Psoas muscle (tissue), 8 donors: ENCODE measurements around the gene SSC5D. TPM values are rescaled to one million over a fixed set of nuclear protein-coding genes. Genes with fewer than 3 reads are reported as not detected.

Experiments used
- ATAC-seq, 4 donors: fragments of 200-7000 bp; cut with Tn5 transposase; one replicate each; pipeline ENCODE4 v1.9.1; 2020; ENCODE audit warnings: moderate library complexity in 3 of 4, mild to moderate bottlenecking in 2 of 4
- DNase-seq, 2 donors: peaks; one replicate each; pipeline ENCODE4 v3.0.0-alpha.2; 2020
- H3K27ac ChIP-seq: fragments of 200-600 bp; one replicate; pipeline ENCODE4 v1.8.0; 2022
- H3K27me3 ChIP-seq, 3 donors: fragments of 200-600 bp in 1 of 3; one replicate each; pipeline versions ENCODE4 v1.6.1 to v1.8.0; 2013 to 2022; ENCODE audit warnings: low read length in 2 of 3, mild to moderate bottlenecking in 2 of 3, moderate library complexity in 1 of 3; ENCODE audit not compliant: insufficient read depth in 3 of 3
- H3K36me3 ChIP-seq, 2 donors: fragments of 200-600 bp in 1 of 2; one replicate each; pipeline versions ENCODE4 v1.6.1 to v1.8.0; 2013 to 2022; ENCODE audit warnings: low read depth in 1 of 2, mild to moderate bottlenecking in 1 of 2, moderate library complexity in 1 of 2; ENCODE audit not compliant: insufficient read depth in 1 of 2
- H3K4me1 ChIP-seq: fragments of 200-600 bp; one replicate; pipeline ENCODE4 v1.8.0; 2022
- H3K4me3 ChIP-seq: fragments of 200-600 bp; one replicate; pipeline ENCODE4 v1.8.0; 2022; ENCODE audit warnings: mild to moderate bottlenecking
- H3K9me3 ChIP-seq: fragments of 200-600 bp; one replicate; pipeline ENCODE4 v1.8.0; 2022
- CTCF ChIP-seq: fragments of 200-600 bp; IDR thresholded peaks from one replicate; pipeline ENCODE4 v1.8.0; 2022; ENCODE audit warnings: antibody characterized with exemption
- WGBS, 3 donors: extraction: QIAGEN DNeasy Blood & Tissue Kit; methylation state at CpG; one replicate each; pipeline versions ENCODE4 v1.1.6 to v1.1.7; 2013; 5-methylcytosine and 5-hydroxymethylcytosine counted together
- intact Hi-C, 2 donors: fragments of 100-400 bp; cut with DNase I; formaldehyde crosslinking; loops; one replicate each; pipeline versions ENCODE4 v1.11.0 to v1.14.2; 2022
- polyA plus RNA-seq, 3 donors: library from polyadenylated mRNA; stranded (reverse); fragments of 200-250 nt; gene quantifications; one replicate each; pipeline ENCODE4 v1.2.3, GENCODE V29; 2013
- total RNA-seq, 4 donors: library from RNA; stranded (reverse); fragmentation: NEBNext Ultra II Directional in 2 of 4; extraction: Animal tissue kit (Norgen Biotek cat#: 25700) in 2 of 4; gene quantifications; one replicate each; pipeline versions ENCODE4 v1.2.1 to v1.2.4, GENCODE V29; 2021 to 2023
- donor health status: healthy with polysubstance abuse.
- donor health status: DM: no; HTN: no; CAD: no; lungs with moderate emphysema.
- donor health status: Bipolar disorder and iron deficiency.
- donor health status: healthy.
- donor health status: DM: yes; HTN: yes; CAD: no.
- donor health status: DM: no; HTN: no; CAD: no.
- donor health status: DM: no; HTN: no; CAD: no.
- donor health status: DM: yes; HTN: yes; CAD: no.

Gene SSC5D
- total and polyA plus RNA-seq, 7 donors, result 0.11 to 4.6 (median 1.2) TPM

GRCh38 chr19:55549500-55550320 lies 61.5 kb downstream of the SSC5D start:
- H3K9me3 ChIP-seq, result no peaks in the 10 kb centered on the region
- H3K27me3 ChIP-seq, result no peaks in the 10 kb centered on the region
- peak overlapping the region; percentile 56 for H3K4me3 ChIP-seq
- peak; percentile 7 for TF ChIP-seq CTCF
- WGBS, 3 donors, result 2 to 8% (median 7%) methylated on average over 27 to 36 of the region's 36 CpGs
- H3K36me3 ChIP-seq, result no peaks in the 10 kb centered on the region
- peak overlapping the region; percentile 94 for H3K27ac ChIP-seq
- intact Hi-C loops, result loop anchor here in 1 of 2 donors (5.0 kb wide), 1 partner anchor 48 kb away; the partner anchor contains the start of gene FIZ1
- H3K4me1 ChIP-seq, result peaks cover 66% of the 10 kb centered on the region
- ATAC-seq (peak; percentile 41 to 64 (median 54)), DNase-seq (peak; percentile 58 to 91)

- DNase-seq (no peak), ATAC-seq (no peak)
- Histone ChIP-seq H3K36me3 (no peaks in the 10 kb centered on the region), H3K4me1 (peaks cover 66% of the 10 kb centered on the region), H3K27me3 (no peaks in the 10 kb centered on the region), H3K9me3 (no peaks in the 10 kb centered on the region), H3K4me3 (peak overlapping the region; percentile 56), H3K27ac (peak overlapping the region; percentile 94)
- intact Hi-C loops, result no loop called here
- WGBS, 3 donors, result 24 to 37% (median 27%) methylated on average over 7 of the region's 7 CpGs
- TF ChIP-seq CTCF, result no peak
Observed at GRCh38 chr19:55550321-55550650, 62.0 kb downstream of the SSC5D start.

- Histone ChIP-seq H3K4me1 (peaks cover 54% of the 10 kb centered on the region), H3K27me3 (no peaks in the 10 kb centered on the region), H3K36me3 (no peaks in the 10 kb centered on the region), H3K4me3 (no peak overlapping the region), H3K9me3 (no peaks in the 10 kb centered on the region), H3K27ac (peak overlapping the region; percentile 80)
- DNase-seq, result no peak
- 69 to 85% (median 76%) methylated on average over 5 of the region's 5 CpGs for WGBS, 3 donors
- no peak for TF ChIP-seq CTCF
- ATAC-seq, result no peak
- intact Hi-C loops, result no loop called here
Observed at GRCh38 chr19:55552206-55552605, 64.0 kb downstream of the SSC5D start.

- DNase-seq, result no peak
Observed at GRCh38 chr19:55552620-55553019, 64.4 kb downstream of the SSC5D start.

More at GRCh38 chr19:55552620-55553019, 64.4 kb downstream of the SSC5D start:
- Histone ChIP-seq H3K27ac (peak overlapping the region; percentile 80), H3K36me3 (no peaks in the 10 kb centered on the region), H3K4me3 (no peak overlapping the region), H3K9me3 (no peaks in the 10 kb centered on the region), H3K4me1 (peaks cover 56% of the 10 kb centered on the region), H3K27me3 (no peaks in the 10 kb centered on the region)
- intact Hi-C loops, result no loop called here
- TF ChIP-seq CTCF, result no peak
- 42 to 60% (median 48%) methylated on average over 13 of the region's 13 CpGs for WGBS, 3 donors
- no peak for ATAC-seq
